NCI-H1092 (cell line): ENCODE data around the gene SLC9A1.

ENCODE experiments used
- DNase-seq: peaks from one replicate; lab custom pipeline; 2025; lab: John Stamatoyannopoulos, UW

SLC9A1 gene

DNA sequence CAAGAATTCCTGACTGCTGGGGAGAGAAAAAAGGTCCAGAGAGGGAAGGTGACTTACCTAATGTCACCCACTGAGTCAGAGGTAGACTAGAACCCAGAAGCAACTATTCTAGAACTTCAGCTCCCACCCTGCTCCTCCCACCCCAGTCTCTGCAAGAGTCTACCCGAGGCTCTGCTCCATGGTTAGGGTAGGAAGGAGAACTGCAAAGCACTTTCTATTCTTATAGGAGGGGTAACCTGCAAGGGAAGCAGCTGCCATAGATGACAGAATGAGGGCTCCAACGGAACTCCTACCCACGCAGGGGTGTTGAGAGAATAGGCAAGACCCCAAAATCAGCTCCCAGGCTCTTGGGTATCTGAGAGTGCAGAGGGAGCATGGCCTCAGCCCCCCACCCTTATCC is 4.3 kb downstream of the SLC9A1 start:
- no peak for DNase-seq

DNA sequence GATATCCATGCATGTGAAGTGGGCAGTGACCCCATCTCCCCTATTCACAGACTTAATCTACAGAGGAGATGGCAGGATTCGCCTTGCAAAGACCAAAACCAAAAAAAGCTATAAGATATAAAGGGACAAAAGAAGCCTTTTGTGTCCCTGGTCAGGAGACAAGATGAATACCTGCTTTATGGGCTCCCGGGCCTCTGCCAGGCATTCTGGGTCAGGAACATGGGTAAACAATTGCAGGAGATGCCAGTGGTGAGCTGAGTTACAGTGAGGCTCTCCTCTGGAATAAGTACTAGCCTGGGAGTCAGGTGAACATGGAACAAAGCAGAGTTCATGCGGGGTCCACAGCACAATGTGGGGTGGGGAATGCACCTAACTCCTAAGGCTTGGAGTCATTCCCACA is 4.7 kb downstream of the SLC9A1 start:
- no peak for DNase-seq

DNA sequence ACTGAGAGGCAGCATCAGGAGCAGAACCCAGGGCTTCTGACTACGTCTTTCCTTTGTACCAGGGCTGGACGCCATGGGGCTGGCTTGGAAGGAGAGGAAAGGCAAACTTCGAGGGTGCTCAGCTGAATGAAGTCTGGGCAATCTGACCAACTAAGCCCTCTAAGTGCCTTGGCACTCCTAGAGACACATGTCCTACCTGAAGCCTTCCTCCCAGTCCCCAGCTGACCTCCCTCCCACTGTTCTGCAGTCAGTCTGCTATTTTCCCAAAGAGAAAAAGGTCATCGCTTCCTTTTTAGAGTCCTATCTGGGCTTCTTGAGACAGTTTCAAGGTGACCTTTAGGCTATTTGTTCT is 5.2 kb downstream of the SLC9A1 start:
- DNase-seq, result no peak

GRCh38 chr1:27149084-27149761 is 5.7 kb downstream of the SLC9A1 start:
- no peak for DNase-seq

GRCh38 chr1:27148591-27148990 is 6.3 kb downstream of the SLC9A1 start:
- no peak for DNase-seq

GRCh38 chr1:27147842-27148518 is 6.9 kb downstream of the SLC9A1 start:
- no peak for DNase-seq

DNA sequence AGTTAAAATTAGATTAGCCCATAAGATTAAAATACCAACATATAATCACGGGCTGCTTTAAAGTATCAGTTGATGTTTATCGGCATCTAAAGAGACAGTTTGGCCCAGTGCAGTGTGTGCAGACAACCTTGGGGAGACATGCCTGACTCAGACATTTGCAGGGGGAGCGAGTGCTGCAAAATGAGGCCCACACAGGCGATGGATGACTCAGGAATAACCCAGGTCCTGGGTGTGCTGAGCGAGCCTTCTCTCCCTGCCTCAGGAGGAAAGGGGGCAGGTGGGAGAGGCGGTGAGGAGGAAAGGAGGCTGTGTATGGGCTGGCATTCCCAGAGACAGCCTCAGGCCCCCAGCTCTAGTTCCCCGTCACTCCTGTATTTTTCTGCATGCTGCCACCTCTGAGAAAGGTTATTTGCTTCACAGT is 9.0 kb downstream of the SLC9A1 start:
- DNase-seq, result no peak

DNA sequence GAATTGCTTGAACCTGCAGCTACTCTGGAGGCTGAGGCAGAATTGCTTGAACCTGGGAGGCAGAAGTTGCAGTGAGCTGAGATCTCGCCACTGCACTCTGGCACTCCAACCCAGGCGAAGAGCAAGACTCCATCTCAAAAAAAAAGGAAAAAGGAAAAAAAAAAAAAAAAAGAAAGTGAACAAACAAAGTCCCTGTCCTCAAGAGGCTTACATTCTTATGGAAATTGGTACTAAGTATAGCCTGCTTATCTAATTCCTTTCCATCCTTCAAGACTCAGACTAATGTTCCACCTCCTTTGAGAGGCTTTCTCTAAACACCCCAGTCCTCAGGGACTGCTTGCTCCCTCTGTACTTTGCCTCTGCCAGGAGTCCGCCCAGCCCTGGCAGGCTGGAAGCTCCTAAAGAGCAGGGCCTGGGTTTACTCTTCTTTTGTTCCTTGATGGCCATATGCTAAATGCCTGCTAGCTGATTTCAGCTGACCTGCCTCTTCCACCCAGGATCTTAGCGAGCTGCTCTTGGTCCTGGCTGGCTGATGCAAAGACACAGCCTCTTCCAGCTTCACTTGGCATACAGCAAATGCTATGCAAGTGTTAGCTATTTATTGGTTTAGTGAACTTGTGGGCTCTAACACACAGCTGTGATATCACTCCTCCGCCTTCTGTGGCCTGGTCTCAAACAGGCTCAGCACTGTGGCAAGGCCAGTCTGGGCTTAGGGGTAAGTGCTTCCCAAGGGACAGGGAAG is 9.8 kb downstream of the SLC9A1 start:
- no peak for DNase-seq

DNA sequence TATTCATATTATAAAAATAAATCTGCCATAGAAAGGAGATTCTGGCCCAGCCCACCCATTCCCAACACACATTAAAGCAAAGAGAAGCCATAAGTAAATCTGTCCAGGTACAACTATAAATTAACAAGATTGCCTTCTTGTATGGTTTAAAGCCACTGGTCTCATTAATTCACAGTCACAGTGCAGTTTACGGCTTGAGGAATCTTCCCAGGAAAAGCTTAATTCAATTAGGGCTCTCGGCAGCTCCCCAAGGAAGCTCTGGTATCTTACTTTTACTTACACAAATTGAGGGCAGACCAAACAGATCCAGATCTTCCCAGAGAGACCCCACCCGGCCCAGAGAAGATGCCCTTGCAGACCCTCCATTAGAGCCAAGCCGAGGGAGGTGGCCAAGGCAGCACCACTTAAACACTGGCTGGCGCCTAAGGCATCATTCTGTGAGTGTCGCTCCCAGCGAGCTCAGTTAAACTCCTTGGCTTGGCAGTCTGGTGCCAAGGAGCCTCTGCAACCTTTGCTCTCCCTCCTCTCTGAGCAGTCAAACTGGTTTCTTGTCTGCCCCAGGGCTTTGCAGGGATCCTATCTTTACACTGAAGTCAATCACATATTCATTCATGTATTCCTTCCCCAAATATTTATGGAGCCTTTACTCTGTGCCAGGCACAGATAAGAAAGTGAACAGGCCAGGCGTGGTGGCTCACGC is 10.7 kb downstream of the SLC9A1 start:
- DNase-seq, result no peak

DNA sequence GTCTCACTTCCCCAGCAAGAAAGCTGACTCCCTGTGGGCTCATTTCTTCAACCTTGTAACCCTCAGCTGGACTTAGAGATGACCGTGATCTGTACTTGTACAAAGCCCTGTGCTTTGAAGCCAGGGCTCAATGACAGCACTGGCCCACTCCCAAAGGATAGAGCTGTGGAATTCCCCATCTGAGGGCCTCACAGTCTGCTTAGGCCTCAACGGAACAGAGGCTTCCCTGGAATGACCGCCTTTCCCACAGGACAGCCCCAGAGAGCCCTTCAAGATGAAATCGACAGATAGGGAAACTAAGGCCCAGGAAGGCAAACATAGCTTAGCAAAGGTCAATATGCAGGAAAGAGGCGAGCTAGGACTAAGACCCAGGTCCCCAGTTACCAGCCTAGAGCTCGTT is 11.5 kb downstream of the SLC9A1 start:
- DNase-seq, result no peak

DNA sequence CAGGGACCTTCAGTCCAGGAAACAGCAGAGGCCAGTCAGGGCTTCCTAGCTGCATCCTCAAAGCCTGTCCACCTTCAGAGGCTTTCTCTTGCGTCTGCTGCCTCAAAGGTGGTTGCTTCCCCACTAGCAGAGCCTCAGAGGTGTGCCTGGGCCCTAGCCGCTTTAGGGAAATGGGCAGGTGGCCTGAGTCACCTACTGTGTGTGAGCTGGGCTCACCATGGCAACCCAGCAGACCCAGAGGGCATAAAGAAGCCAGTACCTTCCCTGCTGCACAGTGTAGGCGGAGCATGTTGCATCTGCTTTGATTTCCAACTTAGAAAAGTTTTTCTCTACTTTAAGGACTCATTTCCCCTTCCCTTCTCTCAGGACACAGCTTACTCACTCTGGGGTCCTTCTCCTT is 12.5 kb downstream of the SLC9A1 start:
- DNase-seq, result no peak

- DNase-seq, result no peak
These were observed 13.5 kb downstream of the SLC9A1 start for GRCh38 chr1:27141266-27142003.

GRCh38 chr1:27139980-27140379 is 14.9 kb downstream of the SLC9A1 start:
- DNase-seq, result no peak

- DNase-seq, result no peak
These were observed 16.0 kb downstream of the SLC9A1 start for GRCh38 chr1:27138927-27139326.

DNA sequence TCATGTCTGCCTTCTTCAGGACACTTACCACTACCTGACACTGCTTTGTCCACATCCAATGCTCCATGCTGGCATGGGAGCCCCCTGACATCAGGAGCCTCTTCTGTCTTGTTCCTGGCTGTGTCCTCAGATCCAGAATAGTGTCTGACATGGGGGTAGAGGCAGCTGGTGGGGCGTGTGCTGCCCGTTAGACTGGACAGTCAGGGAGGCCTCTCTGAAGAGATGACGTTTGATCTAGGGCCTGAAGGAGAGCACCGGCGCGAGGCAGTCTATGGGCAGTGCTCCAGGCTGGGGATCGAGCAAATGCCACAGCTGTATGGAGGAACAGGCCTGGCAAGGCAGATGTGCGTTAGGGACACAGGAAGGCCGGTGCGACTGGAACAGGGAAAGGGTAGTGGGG is 16.6 kb downstream of the SLC9A1 start:
- DNase-seq, result no peak

GRCh38 chr1:27137544-27138075 is 17.3 kb downstream of the SLC9A1 start:
- DNase-seq, result no peak

DNA sequence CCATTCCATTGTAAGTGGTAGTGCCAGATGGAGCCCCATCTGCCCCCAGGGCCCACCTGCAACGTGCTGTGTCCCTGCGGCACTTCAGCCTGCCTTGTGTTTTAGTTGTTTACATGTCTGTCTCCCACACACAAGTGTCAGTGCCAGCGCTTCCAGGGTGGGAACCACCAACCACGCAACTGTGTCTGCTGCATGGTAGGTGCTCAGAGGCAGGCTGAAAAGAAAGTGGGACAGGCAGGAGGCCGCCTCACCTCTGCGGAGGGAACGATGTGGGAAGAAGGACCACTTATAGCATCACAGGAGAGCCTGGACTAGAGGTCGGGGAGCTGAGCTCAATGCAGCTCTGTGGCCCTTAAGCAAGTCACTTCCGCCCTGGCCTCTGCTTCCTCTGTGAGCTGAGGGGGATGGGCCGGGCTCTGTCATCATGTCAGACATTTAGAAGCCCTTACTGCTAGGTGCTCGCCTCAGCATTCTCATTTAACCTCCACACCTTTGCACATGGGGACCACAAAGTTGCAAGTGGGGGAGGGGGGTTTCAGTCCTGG is 17.9 kb downstream of the SLC9A1 start:
- DNase-seq, result no peak

GRCh38 chr1:27136236-27136551 is 18.7 kb downstream of the SLC9A1 start:
- no peak for DNase-seq

GRCh38 chr1:27135541-27136235 is 19.2 kb downstream of the SLC9A1 start:
- DNase-seq, result no peak

DNA sequence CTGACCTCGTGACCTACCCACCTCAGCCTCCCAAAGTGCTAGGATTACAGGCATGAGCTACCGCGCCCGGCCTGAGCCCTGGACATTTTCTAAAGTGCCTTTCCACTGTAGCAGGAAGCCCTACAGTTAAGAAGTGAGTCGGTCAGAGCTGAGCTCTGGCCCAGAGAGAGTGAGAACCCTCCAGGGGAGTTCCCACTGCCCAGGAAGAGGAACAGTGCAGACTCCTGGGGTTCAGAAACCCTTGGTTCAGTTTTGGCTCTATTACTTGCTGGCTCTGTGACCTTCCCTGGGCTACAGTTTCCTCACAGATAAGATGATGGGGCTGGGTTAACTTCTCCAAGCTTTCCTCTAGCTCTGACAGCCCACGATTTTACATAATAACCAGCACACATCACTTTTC is 20.9 kb downstream of the SLC9A1 start:
- DNase-seq, result no peak

- DNase-seq, result no peak
These were observed 21.8 kb downstream of the SLC9A1 start for GRCh38 chr1:27133158-27133557.
